ENCODE measurements around the gene TAS2R40. TPM values are rescaled to one million over a fixed set of nuclear protein-coding genes. Genes with fewer than 3 reads are reported as not detected.

Gene TAS2R40
- total RNA-seq, 1 experiment from 2014 or later, result not detected

DNA sequence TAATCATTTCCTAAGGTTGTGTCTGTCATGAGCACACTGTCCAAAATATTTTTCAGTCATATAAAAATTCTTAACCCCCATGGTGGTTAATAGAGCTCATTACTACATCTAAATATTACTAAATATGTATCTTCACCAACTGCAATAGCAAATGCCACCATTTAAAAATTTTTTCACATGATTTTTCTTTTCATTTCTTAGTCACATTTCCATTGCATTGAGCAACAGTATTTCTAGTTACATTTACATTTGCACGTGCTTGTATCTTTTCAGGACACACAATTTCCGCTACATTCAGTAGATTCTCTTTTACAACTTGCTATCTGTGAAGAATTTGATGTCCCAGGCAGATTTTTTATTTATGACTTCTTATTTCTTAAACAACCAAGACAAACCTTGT lies 5.2 kb upstream of the TAS2R40 start:
- H3K9me2 ChIP-seq (ENCODE audit: insufficient read depth), result no peaks in the 10 kb centered on the region
- no peak overlapping the region for H3K4me2 ChIP-seq (ENCODE audit: low read length)
- intact Hi-C loops (cut with micrococcal nuclease), result loop anchor here (10.0 kb wide), 1 partner anchor 362 kb away; the partner anchor contains the start of gene EPHB6
- no peaks in the 10 kb centered on the region for H3K4me1 ChIP-seq (ENCODE audit: control insufficient read depth in 1 of 2, insufficient read depth in 2 of 2, low read length in 2 of 2)
- DNase-seq (ENCODE audit: low read depth, low spot score) (no peak), ATAC-seq (no peak)
- H3K4me3 ChIP-seq (replicated peaks in 1 of 2; ENCODE audit: low read depth in 1 of 2, low read length in 2 of 2), result no peak overlapping the region
- H3K9ac ChIP-seq (ENCODE audit: low read length), result no peak overlapping the region
- no TSS peak for BruUV-seq (replicated peaks)
- no peak overlapping the region for H2AFZ ChIP-seq (ENCODE audit: low read depth, low read length, poor library complexity, severe bottlenecking)
- no peaks in the 10 kb centered on the region for H4K20me1 ChIP-seq (ENCODE audit: insufficient read depth)
- no peak overlapping the region for H3K27ac ChIP-seq (ENCODE audit: low read depth, low read length)
- TF ChIP-seq, protein P1, sequence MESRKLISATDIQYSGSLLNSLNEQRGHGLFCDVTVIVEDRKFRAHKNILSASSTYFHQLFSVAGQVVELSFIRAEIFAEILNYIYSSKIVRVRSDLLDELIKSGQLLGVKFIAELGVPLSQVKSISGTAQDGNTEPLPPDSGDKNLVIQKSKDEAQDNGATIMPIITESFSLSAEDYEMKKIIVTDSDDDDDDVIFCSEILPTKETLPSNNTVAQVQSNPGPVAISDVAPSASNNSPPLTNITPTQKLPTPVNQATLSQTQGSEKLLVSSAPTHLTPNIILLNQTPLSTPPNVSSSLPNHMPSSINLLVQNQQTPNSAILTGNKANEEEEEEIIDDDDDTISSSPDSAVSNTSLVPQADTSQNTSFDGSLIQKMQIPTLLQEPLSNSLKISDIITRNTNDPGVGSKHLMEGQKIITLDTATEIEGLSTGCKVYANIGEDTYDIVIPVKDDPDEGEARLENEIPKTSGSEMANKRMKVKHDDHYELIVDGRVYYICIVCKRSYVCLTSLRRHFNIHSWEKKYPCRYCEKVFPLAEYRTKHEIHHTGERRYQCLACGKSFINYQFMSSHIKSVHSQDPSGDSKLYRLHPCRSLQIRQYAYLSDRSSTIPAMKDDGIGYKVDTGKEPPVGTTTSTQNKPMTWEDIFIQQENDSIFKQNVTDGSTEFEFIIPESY (IDR thresholded peaks at IDR 0.05; ENCODE audit: extremely low read depth, insufficient replicate concordance, low read length), result no peak
- H3K36me3 ChIP-seq (ENCODE audit: control insufficient read depth in 1 of 2, insufficient read depth in 2 of 2, low read length in 2 of 2), result no peaks in the 10 kb centered on the region
- H3K27me3 ChIP-seq (ENCODE audit: insufficient read depth, low read length), result no peaks in the 10 kb centered on the region
- no peaks in the 10 kb centered on the region for H3K79me2 ChIP-seq (ENCODE audit: insufficient read depth, low read length)
- RAD21 ChIA-PET (ENCODE audit: low non-redundant PET in 1 of 2, low total read pairs in 2 of 2, uncharacterized antibody in 2 of 2, unreplicated experiment in 2 of 2), result interaction anchor here in 1 of 2 experiments (2.4 kb wide), 1 partner anchor 213 kb away, joined by 10 read pairs; no protein-coding TSS in a partner anchor
- CTCF ChIA-PET, result interaction anchor here (4.3 kb wide), 1 partner anchor 208 kb away, joined by 331 read pairs; no protein-coding TSS in a partner anchor
- no peaks in the 10 kb centered on the region for H3K9me3 ChIP-seq (ENCODE audit: control insufficient read depth in 1 of 2, insufficient read depth in 1 of 2, low read depth in 1 of 2, low read length in 2 of 2)
- POLR2A ChIA-PET, result no interaction called here

DNA sequence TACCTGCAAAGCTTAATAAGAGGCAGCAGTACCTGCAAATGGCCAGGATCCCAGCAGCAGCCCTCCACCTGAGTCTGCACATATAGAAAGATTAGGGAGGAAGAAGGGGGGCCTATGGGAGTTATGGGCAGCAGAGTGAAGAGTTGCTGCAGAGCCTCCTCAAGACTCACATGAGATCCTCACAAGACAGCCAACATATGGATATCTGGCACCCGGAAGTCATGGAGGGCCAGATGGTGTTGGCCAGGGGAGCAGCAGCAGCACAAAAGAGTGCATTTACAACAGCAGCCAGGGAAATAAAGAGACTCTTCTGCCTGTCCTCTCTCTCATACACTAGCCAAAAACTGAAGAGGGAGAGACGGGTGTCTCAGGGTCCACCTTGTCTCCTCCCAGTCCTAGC lies 4.0 kb upstream of the TAS2R40 start:
- intact Hi-C loops (cut with micrococcal nuclease), result loop anchor here (10.0 kb wide), 1 partner anchor 363 kb away; the partner anchor contains the start of gene EPHB6
- H4K20me1 ChIP-seq (ENCODE audit: insufficient read depth), result no peaks in the 10 kb centered on the region
- TF ChIP-seq SRF (IDR thresholded peaks at IDR 0.05; ENCODE audit: low read depth) (no peak), JUND (IDR thresholded peaks at IDR 0.05) (no peak), CBX3 (IDR thresholded peaks at IDR 0.05; ENCODE audit: low read depth) (no peak), TCF7L2 (IDR thresholded peaks at IDR 0.05; ENCODE audit: borderline replicate concordance, extremely low read depth, insufficient read depth, insufficient read length) (no peak)
- H3K4me1 ChIP-seq (ENCODE audit: control insufficient read depth in 1 of 2, insufficient read depth in 2 of 2, low read length in 2 of 2), result no peaks in the 10 kb centered on the region
- H3K4me2 ChIP-seq (ENCODE audit: low read length), result no peak overlapping the region
- no peaks in the 10 kb centered on the region for H3K27me3 ChIP-seq (ENCODE audit: insufficient read depth, low read length)
- no peak overlapping the region for H3K4me3 ChIP-seq (replicated peaks in 1 of 2; ENCODE audit: low read depth in 1 of 2, low read length in 2 of 2)
- H3K27ac ChIP-seq (ENCODE audit: low read depth, low read length), result no peak overlapping the region
- ChIA-PET POLR2A (no interaction called here), RAD21 (ENCODE audit: low non-redundant PET in 1 of 2, low total read pairs in 2 of 2, uncharacterized antibody in 2 of 2, unreplicated experiment in 2 of 2) (no interaction called here), CTCF (interaction anchor here (4.3 kb wide), 1 partner anchor 209 kb away, joined by 331 read pairs; no protein-coding TSS in a partner anchor)
- no peak for ATAC-seq
- DNase-seq (ENCODE audit: low read depth, low spot score), result no peak
- H2AFZ ChIP-seq (ENCODE audit: low read depth, low read length, poor library complexity, severe bottlenecking), result no peak overlapping the region
- no peaks in the 10 kb centered on the region for H3K79me2 ChIP-seq (ENCODE audit: insufficient read depth, low read length)
- no TSS peak for BruUV-seq (replicated peaks)
- H3K9ac ChIP-seq (ENCODE audit: low read length), result no peak overlapping the region
- H3K9me2 ChIP-seq (ENCODE audit: insufficient read depth), result no peaks in the 10 kb centered on the region
- H3K9me3 ChIP-seq (ENCODE audit: control insufficient read depth in 1 of 2, insufficient read depth in 1 of 2, low read depth in 1 of 2, low read length in 2 of 2), result no peaks in the 10 kb centered on the region
- H3K36me3 ChIP-seq (ENCODE audit: control insufficient read depth in 1 of 2, insufficient read depth in 2 of 2, low read length in 2 of 2), result no peaks in the 10 kb centered on the region

Data from HCT116 (cell line).